Esophagus squamous epithelium (tissue), 5 donors: ENCODE data around the gene FAM114A2. TPM values are rescaled to one million over a fixed set of nuclear protein-coding genes. Genes with fewer than 3 reads are reported as not detected.

Source experiments
- DNase-seq: peaks from one replicate; lab custom pipeline; 2025; lab: John Stamatoyannopoulos, UW
- H3K27ac ChIP-seq, 4 donors: fragments of 200-600 bp; sonication (generic); one replicate each; pipeline ENCODE4 v1.5.1; 2016 to 2019; ENCODE audit warnings: mild to moderate bottlenecking in 1 of 4
- H3K27me3 ChIP-seq, 4 donors: fragments of 200-600 bp; sonication (generic); 1 replicate in 3 of 4; 2 replicates in 1 of 4; pipeline versions ENCODE4 v1.5.1 to v1.6.0; 2017 to 2021; ENCODE audit warnings: antibody characterized with exemption in 1 of 4
- H3K36me3 ChIP-seq, 3 donors: fragments of 200-600 bp; sonication (generic); one replicate each; pipeline ENCODE4 v1.5.1; 2016 to 2019
- H3K4me1 ChIP-seq, 3 donors: fragments of 200-600 bp; sonication (generic); one replicate each; pipeline ENCODE4 v1.5.1; 2017 to 2019
- H3K4me3 ChIP-seq, 4 donors: fragments of 200-600 bp; sonication (generic); 1 replicate in 3 of 4; 2 replicates in 1 of 4; pipeline ENCODE4 v1.5.1; 2016 to 2019; ENCODE audit warnings: mild to moderate bottlenecking in 2 of 4, moderate library complexity in 1 of 4
- H3K9me3 ChIP-seq, 3 donors: fragments of 200-600 bp; sonication (generic); one replicate each; pipeline ENCODE4 v1.5.1; 2016 to 2019
- CTCF ChIP-seq, 6 experiments: fragments of 450-650 bp in 4 of 6; fragments of 200-600 bp in 2 of 6; sonication (generic) in 2 of 6; IDR thresholded peaks; one replicate each; pipeline ENCODE4 v1.5.1; 2016 to 2019; ENCODE audit warnings: antibody characterized with exemption in 6 of 6, mild to moderate bottlenecking in 4 of 6, moderate library complexity in 4 of 6
- POLR2A ChIP-seq, 4 donors: fragments of 450-650 bp; IDR thresholded peaks; one replicate each; pipeline ENCODE4 v1.6.1; 2017; ENCODE audit warnings: antibody characterized with exemption in 4 of 4, mild to moderate bottlenecking in 4 of 4, moderate library complexity in 3 of 4
- WGBS, 2 donors: methylation state at CpG; one replicate each; pipeline ENCODE4 v1.1.5; 2018; 5-methylcytosine and 5-hydroxymethylcytosine counted together
- intact Hi-C: fragments of 100-400 bp; cut with DNase I; formaldehyde crosslinking; loops from one replicate; pipeline ENCODE4 v1.15.0; 2022
- total RNA-seq, 4 donors: library from RNA; depleted of rRNA; stranded (reverse); fragments of >200 nt; gene quantifications; one replicate each; pipeline ENCODE4 v1.1.0, GENCODE V29; 2016
- donor health status: DM: yes; HTN: yes; CAD: no.

Gene FAM114A2
- total RNA-seq, 4 donors from 2014 or later = 6.2 to 22.1 (median 19.5) TPM

- H3K4me1 ChIP-seq = peaks cover 0 to 3% (median 0%) of the 10 kb centered on the region in 3 donors
- no peak for DNase-seq
- peaks cover 0 to 8% (median 0%) of the 10 kb centered on the region in 4 donors for H3K27me3 ChIP-seq
- no peaks in the 10 kb centered on the region for H3K9me3 ChIP-seq
- TF ChIP-seq POLR2A (IDR thresholded peaks at IDR 0.05) (no peak), CTCF (IDR thresholded peaks at IDR 0.05) (no peak)
- no peaks in the 10 kb centered on the region for H3K36me3 ChIP-seq
- H3K27ac ChIP-seq = no peak overlapping the region
- no peak overlapping the region for H3K4me3 ChIP-seq
- intact Hi-C loops = loop anchor here (10.0 kb wide), 1 partner anchor 474 kb away; the partner anchor contains the start of gene GRIA1
- WGBS, 2 donors = 75 to 80% methylated on average over 8 to 10 of the region's 10 CpGs
These were observed 69.7 kb downstream of the FAM114A2 start for GRCh38 chr5:153968761-153969562.

GRCh38 chr5:153964880-153965645 lies 73.6 kb downstream of the FAM114A2 start:
- intact Hi-C loops = loop anchor here (10.0 kb wide), 1 partner anchor 470 kb away; the partner anchor contains the start of gene GRIA1
- Histone ChIP-seq H3K4me1 (peaks cover 0 to 3% (median 0%) of the 10 kb centered on the region in 3 donors), H3K36me3 (no peaks in the 10 kb centered on the region), H3K27me3 (peaks cover 0 to 8% (median 0%) of the 10 kb centered on the region in 4 donors), H3K4me3 (no peak overlapping the region), H3K27ac (no peak overlapping the region), H3K9me3 (no peaks in the 10 kb centered on the region)
- TF ChIP-seq POLR2A (IDR thresholded peaks at IDR 0.05) (no peak), CTCF (IDR thresholded peaks at IDR 0.05) (peak; percentile 45 to 84 (median 78))
- no peak for DNase-seq
- WGBS, 2 donors = 14 to 30% methylated on average over 10 of the region's 10 CpGs

- no peak for DNase-seq
- WGBS, 2 donors = 75 to 96% methylated on average over 4 to 9 of the region's 17 CpGs
- Histone ChIP-seq H3K4me3 (no peak overlapping the region), H3K27ac (no peak overlapping the region), H3K9me3 (no peaks in the 10 kb centered on the region), H3K27me3 (peaks cover 0 to 8% (median 0%) of the 10 kb centered on the region in 4 donors), H3K4me1 (peaks cover 0 to 3% (median 0%) of the 10 kb centered on the region in 3 donors), H3K36me3 (no peaks in the 10 kb centered on the region)
- intact Hi-C loops = loop anchor here (10.0 kb wide), 1 partner anchor 470 kb away; the partner anchor contains the start of gene GRIA1
- no peak for TF ChIP-seq CTCF (IDR thresholded peaks at IDR 0.05)
- no peak for TF ChIP-seq POLR2A (IDR thresholded peaks at IDR 0.05)
These were observed 74.4 kb downstream of the FAM114A2 start for GRCh38 chr5:153964191-153964879.

GRCh38 chr5:153960269-153961215 lies 78.2 kb downstream of the FAM114A2 start:
- Histone ChIP-seq H3K4me1 (peaks cover 0 to 3% (median 0%) of the 10 kb centered on the region in 3 donors), H3K4me3 (no peak overlapping the region), H3K9me3 (peaks cover 0 to 3% (median 0%) of the 10 kb centered on the region in 3 donors), H3K27ac (no peak overlapping the region), H3K36me3 (no peaks in the 10 kb centered on the region), H3K27me3 (peaks cover 0 to under 1% (median 0%) of the 10 kb centered on the region in 4 donors)
- no peak for TF ChIP-seq CTCF (IDR thresholded peaks at IDR 0.05)
- TF ChIP-seq POLR2A (IDR thresholded peaks at IDR 0.05) = no peak
- intact Hi-C loops = loop anchor here (10.0 kb wide), 1 partner anchor 466 kb away; the partner anchor contains the start of gene GRIA1
- 56 to 73% methylated on average over 5 to 8 of the region's 10 CpGs for WGBS, 2 donors
- DNase-seq = no peak
